Ascending aorta (tissue), 2 donors: ENCODE data around the gene PTH2R. TPM values are rescaled to one million over a fixed set of nuclear protein-coding genes. Genes with fewer than 3 reads are reported as not detected.
"Not testable (repeated sequence)": the region's sequence is repeated elsewhere in the genome, so short reads cannot be mapped to it uniquely, and the experiment has no call there.

ENCODE experiments used
- DNase-seq, 2 donors: peaks; one replicate each; pipeline ENCODE4 v3.0.0-alpha.2; 2019; ENCODE audit warnings: low spot score in 2 of 2
- H3K27ac ChIP-seq, 2 donors: fragments of 200-600 bp; sonication (generic); one replicate each; pipeline ENCODE4 v1.5.1; 2016 to 2017; ENCODE audit warnings: mild to moderate bottlenecking in 1 of 2
- H3K27me3 ChIP-seq: fragments of 200-600 bp; sonication (generic); one replicate; pipeline ENCODE4 v1.5.1; 2017
- H3K36me3 ChIP-seq, 2 donors: fragments of 200-600 bp; sonication (generic); one replicate each; pipeline ENCODE4 v1.5.1; 2016
- H3K4me1 ChIP-seq, 2 donors: fragments of 200-600 bp; sonication (generic); one replicate each; pipeline ENCODE4 v1.5.1; 2016 to 2017; ENCODE audit warnings: mild to moderate bottlenecking in 1 of 2
- H3K4me3 ChIP-seq, 2 donors: fragments of 200-600 bp; sonication (generic); one replicate each; pipeline ENCODE4 v1.5.1; 2016 to 2017; ENCODE audit warnings: mild to moderate bottlenecking in 1 of 2
- H3K9me3 ChIP-seq, 2 donors: fragments of 200-600 bp; sonication (generic); one replicate each; pipeline ENCODE4 v1.5.1; 2016
- intact Hi-C: fragments of 100-400 bp; cut with DNase I; formaldehyde crosslinking; loops from one replicate; pipeline ENCODE4 v1.15.1; 2023
- total RNA-seq: library from RNA; depleted of rRNA; stranded (reverse); fragments of >200 nt; gene quantifications from one replicate; pipeline ENCODE4 v1.1.0, GENCODE V29; 2016
- TF ChIP-seq, protein P1 (sequence below), 3 experiments: fragments of 200-600 bp in 2 of 3; fragments of 450-650 bp in 1 of 3; sonication (generic) in 2 of 3; IDR thresholded peaks; one replicate each; pipeline ENCODE4 v1.5.1; 2016 to 2019; ENCODE audit warnings: antibody characterized with exemption in 3 of 3, mild to moderate bottlenecking in 1 of 3, moderate library complexity in 1 of 3

Gene PTH2R
- total RNA-seq, 1 donor from 2014 or later, result not detected

DNA sequence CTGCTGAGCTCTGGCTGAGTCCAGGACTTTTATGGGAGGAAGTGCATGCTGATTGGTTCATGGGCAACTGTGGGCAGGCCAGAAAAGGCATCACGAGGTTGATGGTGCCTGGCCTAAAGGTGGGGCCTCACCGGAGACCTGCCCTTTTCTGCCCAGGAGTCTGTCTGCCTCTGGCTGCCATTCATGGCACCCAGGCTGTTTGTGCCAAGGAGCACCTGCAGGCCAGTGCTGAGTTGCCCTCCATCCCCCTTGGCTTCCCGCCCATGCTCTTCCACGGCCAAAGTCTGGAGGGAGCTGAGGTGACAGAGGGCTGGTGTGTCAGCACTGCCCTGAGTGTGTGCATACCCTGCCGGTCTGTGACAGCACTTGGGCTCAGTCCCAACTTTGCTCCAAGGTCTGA is 123.2 kb downstream of the PTH2R start:
- Histone ChIP-seq H3K4me1 (no peaks in the 10 kb centered on the region), H3K9me3 (no peaks in the 10 kb centered on the region), H3K27ac (no peak overlapping the region), H3K36me3 (no peaks in the 10 kb centered on the region), H3K27me3 (no peaks in the 10 kb centered on the region), H3K4me3 (no peak overlapping the region)
- DNase-seq, result no peak
- TF ChIP-seq, protein P1, sequence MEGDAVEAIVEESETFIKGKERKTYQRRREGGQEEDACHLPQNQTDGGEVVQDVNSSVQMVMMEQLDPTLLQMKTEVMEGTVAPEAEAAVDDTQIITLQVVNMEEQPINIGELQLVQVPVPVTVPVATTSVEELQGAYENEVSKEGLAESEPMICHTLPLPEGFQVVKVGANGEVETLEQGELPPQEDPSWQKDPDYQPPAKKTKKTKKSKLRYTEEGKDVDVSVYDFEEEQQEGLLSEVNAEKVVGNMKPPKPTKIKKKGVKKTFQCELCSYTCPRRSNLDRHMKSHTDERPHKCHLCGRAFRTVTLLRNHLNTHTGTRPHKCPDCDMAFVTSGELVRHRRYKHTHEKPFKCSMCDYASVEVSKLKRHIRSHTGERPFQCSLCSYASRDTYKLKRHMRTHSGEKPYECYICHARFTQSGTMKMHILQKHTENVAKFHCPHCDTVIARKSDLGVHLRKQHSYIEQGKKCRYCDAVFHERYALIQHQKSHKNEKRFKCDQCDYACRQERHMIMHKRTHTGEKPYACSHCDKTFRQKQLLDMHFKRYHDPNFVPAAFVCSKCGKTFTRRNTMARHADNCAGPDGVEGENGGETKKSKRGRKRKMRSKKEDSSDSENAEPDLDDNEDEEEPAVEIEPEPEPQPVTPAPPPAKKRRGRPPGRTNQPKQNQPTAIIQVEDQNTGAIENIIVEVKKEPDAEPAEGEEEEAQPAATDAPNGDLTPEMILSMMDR (IDR thresholded peaks at IDR 0.05), result no peak
- intact Hi-C loops, result no loop called here

DNA sequence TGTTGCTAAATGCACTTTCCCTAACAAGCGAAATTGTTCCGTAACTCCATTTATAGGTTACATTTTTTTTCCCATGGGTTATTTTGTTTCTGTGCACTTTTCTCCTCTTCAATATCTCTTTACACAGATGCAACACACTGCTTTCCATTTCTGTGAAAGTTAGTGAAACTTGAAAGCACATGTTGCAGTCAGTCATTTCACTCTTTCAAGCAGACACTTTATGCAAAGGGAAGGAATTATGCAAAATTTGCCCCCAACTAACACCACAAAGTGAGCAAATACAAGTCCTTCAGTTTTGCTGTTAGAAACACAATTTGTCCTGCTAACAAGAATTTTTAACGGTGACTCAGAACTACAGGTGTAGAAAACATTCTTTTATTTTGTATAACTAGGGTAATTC is 124.8 kb downstream of the PTH2R start:
- H3K9me3 ChIP-seq, result no peaks in the 10 kb centered on the region
- no peaks in the 10 kb centered on the region for H3K27me3 ChIP-seq
- no peaks in the 10 kb centered on the region for H3K36me3 ChIP-seq
- intact Hi-C loops, result no loop called here
- no peak for DNase-seq
- H3K27ac ChIP-seq, result no peak overlapping the region
- no peak overlapping the region for H3K4me3 ChIP-seq
- H3K4me1 ChIP-seq, result no peaks in the 10 kb centered on the region
- TF ChIP-seq, protein P1 (IDR thresholded peaks at IDR 0.05), result no peak

DNA sequence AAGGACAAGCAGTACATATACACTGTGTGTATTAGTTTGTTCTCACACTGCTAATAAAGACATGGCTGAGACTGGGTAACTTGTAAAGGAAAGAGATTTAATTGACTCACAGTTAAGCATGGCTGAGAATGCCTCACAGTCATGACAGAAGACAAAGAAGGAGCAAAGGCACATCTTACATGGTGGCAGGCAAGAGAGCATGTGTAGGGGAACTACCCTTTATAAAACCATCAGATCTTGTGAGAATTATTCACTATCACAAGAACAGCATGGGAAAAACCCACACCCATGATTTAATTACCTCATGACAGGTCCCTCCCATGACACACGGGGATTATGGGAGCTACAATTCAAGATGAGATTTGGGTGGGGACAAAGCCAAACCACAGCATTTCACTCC is 129.0 kb downstream of the PTH2R start:
- H3K9me3 ChIP-seq, H3K27me3 ChIP-seq, H3K4me3 ChIP-seq, intact Hi-C loops, H3K4me1 ChIP-seq, DNase-seq, H3K27ac ChIP-seq, H3K36me3 ChIP-seq: not testable (repeated sequence)

DNA sequence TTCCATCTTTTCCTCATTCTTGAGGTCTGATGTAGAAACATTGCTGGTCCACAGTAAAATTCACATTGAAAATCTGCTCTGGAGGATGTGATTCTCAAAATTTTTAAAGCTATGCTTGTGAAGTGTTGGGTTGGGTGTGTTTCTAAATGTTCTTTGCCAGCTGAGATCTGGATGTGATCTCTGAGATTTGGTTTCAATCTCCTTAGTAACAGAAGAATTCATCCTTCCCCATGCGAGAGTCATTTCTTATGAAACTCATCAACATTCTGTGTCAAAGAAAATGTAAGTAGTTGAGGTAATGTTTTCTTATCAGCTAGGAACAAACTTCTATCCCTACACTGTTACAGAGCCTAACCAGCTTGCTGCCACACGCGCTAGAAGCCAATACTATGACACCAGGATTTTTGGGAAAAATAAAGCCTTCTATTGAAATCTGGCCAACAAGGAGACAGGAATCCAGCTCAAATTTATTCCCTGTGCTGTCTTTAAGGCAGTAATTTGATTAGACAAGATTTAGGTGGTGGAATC is 134.9 kb downstream of the PTH2R start:
- H3K4me3 ChIP-seq, result no peak overlapping the region
- intact Hi-C loops, result no loop called here
- no peaks in the 10 kb centered on the region for H3K27me3 ChIP-seq
- H3K36me3 ChIP-seq, result no peaks in the 10 kb centered on the region
- no peak overlapping the region for H3K27ac ChIP-seq
- TF ChIP-seq, protein P1 (IDR thresholded peaks at IDR 0.05), result no peak
- no peak for DNase-seq
- no peaks in the 10 kb centered on the region for H3K4me1 ChIP-seq
- H3K9me3 ChIP-seq, result no peaks in the 10 kb centered on the region

DNA sequence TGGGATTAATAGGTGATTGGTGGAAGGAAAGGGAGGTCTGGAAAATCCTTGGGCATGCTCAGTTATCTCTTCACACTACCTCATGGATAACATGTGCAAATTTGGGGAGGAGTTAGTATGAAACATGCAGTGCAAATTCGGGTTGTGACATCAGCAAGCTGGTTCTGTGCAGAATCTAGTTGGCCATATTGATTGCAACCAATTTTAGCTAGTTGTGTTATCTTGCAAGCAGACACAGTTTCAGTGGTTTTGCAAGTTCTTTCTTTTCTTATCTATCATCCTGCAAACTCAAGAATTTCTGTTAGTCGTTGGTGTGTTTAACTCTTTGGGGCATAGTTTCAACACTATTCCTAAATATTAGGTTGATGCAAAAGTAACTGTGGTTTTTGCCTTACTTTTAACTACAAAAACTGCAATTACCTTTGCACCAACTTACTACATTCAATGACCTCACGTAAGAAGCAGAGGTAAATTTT is 135.4 kb downstream of the PTH2R start:
- Histone ChIP-seq H3K27ac (no peak overlapping the region), H3K36me3 (no peaks in the 10 kb centered on the region), H3K4me1 (no peaks in the 10 kb centered on the region), H3K9me3 (no peaks in the 10 kb centered on the region), H3K4me3 (no peak overlapping the region), H3K27me3 (no peaks in the 10 kb centered on the region)
- DNase-seq, result no peak
- TF ChIP-seq, protein P1 (IDR thresholded peaks at IDR 0.05), result no peak
- intact Hi-C loops, result no loop called here

DNA sequence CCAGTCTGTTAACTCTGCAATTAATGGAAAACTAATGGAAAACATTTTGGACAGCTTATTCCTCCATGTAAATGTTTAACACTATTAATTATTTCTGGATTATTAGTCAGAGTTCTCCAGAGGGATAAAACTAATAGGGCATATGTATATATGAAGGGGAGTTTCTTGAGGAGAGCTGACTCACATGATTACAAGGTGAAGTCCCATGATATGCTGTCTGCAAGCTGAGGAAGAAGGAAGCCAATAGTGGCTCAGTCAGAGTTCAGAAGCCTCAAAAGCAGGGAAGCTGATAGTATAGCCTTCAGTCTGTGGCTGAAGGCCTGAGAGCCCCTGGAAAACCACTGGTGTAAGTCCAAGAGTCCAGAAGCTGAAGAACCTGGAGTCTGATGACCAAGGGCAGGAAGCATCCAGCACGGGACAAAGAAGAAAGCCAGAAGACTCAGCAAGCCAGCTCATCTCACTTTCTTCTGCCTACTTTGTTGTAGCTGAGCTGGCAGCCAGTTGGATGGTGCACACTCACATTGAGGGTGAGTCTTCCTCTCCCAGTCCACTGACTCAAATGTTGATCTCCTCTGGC is 136.0 kb downstream of the PTH2R start:
- no peak for DNase-seq
- no peaks in the 10 kb centered on the region for H3K36me3 ChIP-seq
- H3K9me3 ChIP-seq, result no peaks in the 10 kb centered on the region
- H3K4me3 ChIP-seq, result no peak overlapping the region
- no peak overlapping the region for H3K27ac ChIP-seq
- intact Hi-C loops, result no loop called here
- H3K27me3 ChIP-seq, result no peaks in the 10 kb centered on the region
- no peaks in the 10 kb centered on the region for H3K4me1 ChIP-seq
- TF ChIP-seq, protein P1 (IDR thresholded peaks at IDR 0.05), result no peak

Other genes starting within 250 kb of the PTH2R start
- not detected for gene CRYGA, start 243.2 kb upstream of the PTH2R start, total RNA-seq
- not detected for gene C2orf80, start 216.8 kb upstream of the PTH2R start, total RNA-seq
- 25.9 TPM for gene IDH1, start 151.7 kb upstream of the PTH2R start, total RNA-seq
- 12.0 TPM for gene PIKFYVE, start 140.5 kb upstream of the PTH2R start, total RNA-seq